Measurements from ENCODE around the gene PPP1R37. TPM values are rescaled to one million over a fixed set of nuclear protein-coding genes. Genes with fewer than 3 reads are reported as not detected.

PPP1R37 gene
- total RNA-seq, 1 experiment from 2014 or later: 106 TPM

- in situ Hi-C loops (cut with HindIII; ENCODE audit: low pct_unique_long_range_greater_than_20kb, low sequenced_read_pairs): no loop called here
- no peak for DNase-seq (ENCODE audit: low read depth)
These were observed 2.4 kb upstream of the PPP1R37 start for GRCh38 chr19:45090606-45091005.

- DNase-seq (ENCODE audit: low read depth): peak; percentile 99
- in situ Hi-C loops (cut with HindIII; ENCODE audit: low pct_unique_long_range_greater_than_20kb, low sequenced_read_pairs): no loop called here
These were observed 1.7 kb upstream of the PPP1R37 start for GRCh38 chr19:45091031-45091923.

- no peak for DNase-seq (ENCODE audit: low read depth)
- in situ Hi-C loops (cut with HindIII; ENCODE audit: low pct_unique_long_range_greater_than_20kb, low sequenced_read_pairs): no loop called here
These were observed 1.2 kb downstream of the PPP1R37 start for GRCh38 chr19:45094137-45094536.

- in situ Hi-C loops (cut with HindIII; ENCODE audit: low pct_unique_long_range_greater_than_20kb, low sequenced_read_pairs): no loop called here
- no peak for DNase-seq (ENCODE audit: low read depth)
These were observed 1.7 kb downstream of the PPP1R37 start for GRCh38 chr19:45094707-45095106.

GRCh38 chr19:45095496-45096413 lies 2.8 kb downstream of the PPP1R37 start:
- in situ Hi-C loops (cut with HindIII; ENCODE audit: low pct_unique_long_range_greater_than_20kb, low sequenced_read_pairs): no loop called here

GRCh38 chr19:45096700-45097099 lies 3.7 kb downstream of the PPP1R37 start:
- no peak for DNase-seq (ENCODE audit: low read depth)
- in situ Hi-C loops (cut with HindIII; ENCODE audit: low pct_unique_long_range_greater_than_20kb, low sequenced_read_pairs): no loop called here

More at GRCh38 chr19:45095496-45096413, 2.8 kb downstream of the PPP1R37 start:
- no peak for DNase-seq (ENCODE audit: low read depth)

- no peak for DNase-seq (ENCODE audit: low read depth)
- in situ Hi-C loops (cut with HindIII; ENCODE audit: low pct_unique_long_range_greater_than_20kb, low sequenced_read_pairs): no loop called here
These were observed 4.4 kb downstream of the PPP1R37 start for GRCh38 chr19:45097450-45097775.

DNA sequence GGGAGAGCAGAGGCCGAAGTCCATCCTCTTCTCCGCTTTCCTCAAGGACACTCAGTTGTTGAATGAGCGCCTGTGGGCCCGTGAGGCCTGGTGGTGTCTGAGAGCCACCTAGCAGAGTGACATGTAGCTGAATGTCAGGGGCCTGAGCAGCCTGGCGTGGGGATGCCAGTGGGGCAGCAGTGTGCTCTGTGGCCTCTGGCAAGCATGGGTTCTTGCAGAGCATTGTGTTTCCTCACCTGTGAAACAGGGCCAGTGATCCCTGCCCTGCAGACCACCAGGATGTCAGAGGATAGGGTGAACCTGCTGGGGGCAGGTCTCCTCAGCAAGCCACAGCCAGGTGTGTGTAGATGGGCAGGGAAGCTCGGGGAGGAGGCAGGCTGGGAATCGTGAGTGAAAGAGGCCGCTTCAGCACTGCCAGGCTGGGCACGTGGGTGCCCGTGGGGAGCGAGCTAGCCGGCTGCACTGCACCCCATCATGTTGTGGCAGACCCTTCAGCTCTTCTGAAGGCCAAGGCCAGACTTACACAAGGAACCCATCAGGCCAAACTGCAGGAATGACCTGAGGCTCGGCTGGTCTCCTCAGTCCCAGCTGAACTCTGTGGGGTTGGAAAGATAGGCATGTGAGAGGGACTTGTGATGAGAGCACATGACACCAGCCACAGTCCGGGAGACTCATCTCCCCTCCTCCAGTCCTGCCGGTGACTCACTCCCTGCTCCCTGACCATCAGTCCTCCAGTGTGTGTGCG lies 5.0 kb downstream of the PPP1R37 start:
- in situ Hi-C loops (cut with HindIII; ENCODE audit: low pct_unique_long_range_greater_than_20kb, low sequenced_read_pairs): no loop called here
- DNase-seq (ENCODE audit: low read depth): peak; percentile 97

GRCh38 chr19:45098521-45099466 lies 5.8 kb downstream of the PPP1R37 start:
- in situ Hi-C loops (cut with HindIII; ENCODE audit: low pct_unique_long_range_greater_than_20kb, low sequenced_read_pairs): no loop called here
- no peak for DNase-seq (ENCODE audit: low read depth)

- in situ Hi-C loops (cut with HindIII; ENCODE audit: low pct_unique_long_range_greater_than_20kb, low sequenced_read_pairs): no loop called here
- DNase-seq (ENCODE audit: low read depth): no peak
These were observed 6.7 kb downstream of the PPP1R37 start for GRCh38 chr19:45099467-45100191.

DNA sequence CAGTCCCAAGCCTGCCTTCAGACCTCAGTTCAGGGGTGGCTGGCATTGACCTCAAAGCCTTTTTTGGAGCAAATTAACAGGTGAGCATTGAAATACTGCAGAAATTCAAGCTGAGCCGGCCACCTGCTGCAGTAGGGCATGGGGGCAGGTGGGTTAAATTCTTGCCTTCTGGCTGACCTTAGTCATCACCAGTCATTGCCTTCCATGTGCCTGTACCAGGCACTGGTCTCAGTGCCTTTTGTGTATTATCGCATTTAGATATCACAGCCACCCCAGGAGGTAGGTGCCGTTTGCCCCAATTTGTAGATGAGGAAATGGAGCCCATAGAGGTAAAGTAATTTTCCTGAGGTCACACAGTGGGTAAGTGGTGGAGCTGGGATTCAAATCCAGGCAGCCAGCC lies 7.2 kb downstream of the PPP1R37 start:
- DNase-seq (ENCODE audit: low read depth): no peak
- in situ Hi-C loops (cut with HindIII; ENCODE audit: low pct_unique_long_range_greater_than_20kb, low sequenced_read_pairs): no loop called here

DNA sequence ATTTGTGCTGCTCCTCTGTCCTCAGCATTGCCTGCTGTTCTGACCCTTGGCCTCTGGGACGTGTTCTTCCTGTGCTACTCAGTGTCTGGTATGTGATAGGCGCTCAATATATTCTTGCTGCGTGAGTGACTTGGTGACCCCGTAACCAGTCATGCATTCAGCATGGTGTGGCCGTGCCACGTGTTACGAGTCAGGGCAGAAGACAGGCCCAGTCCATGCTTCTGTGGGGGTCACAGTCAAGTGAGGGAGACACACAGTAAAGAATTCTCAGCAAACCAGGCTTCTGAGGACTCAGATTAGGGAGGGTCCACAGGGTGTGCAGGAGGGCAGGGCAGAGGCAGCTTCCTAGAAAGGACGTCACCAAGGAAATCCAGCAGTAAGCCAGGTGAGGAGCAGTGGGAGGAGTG lies 7.9 kb downstream of the PPP1R37 start:
- DNase-seq (ENCODE audit: low read depth): peak; percentile 93
- in situ Hi-C loops (cut with HindIII; ENCODE audit: low pct_unique_long_range_greater_than_20kb, low sequenced_read_pairs): no loop called here

GRCh38 chr19:45101806-45102205 lies 8.8 kb downstream of the PPP1R37 start:
- in situ Hi-C loops (cut with HindIII; ENCODE audit: low pct_unique_long_range_greater_than_20kb, low sequenced_read_pairs): no loop called here

GRCh38 chr19:45102481-45102880 lies 9.5 kb downstream of the PPP1R37 start:
- DNase-seq (ENCODE audit: low read depth): no peak

More at GRCh38 chr19:45101806-45102205, 8.8 kb downstream of the PPP1R37 start:
- no peak for DNase-seq (ENCODE audit: low read depth)

GRCh38 chr19:45103156-45103507 lies 10.2 kb downstream of the PPP1R37 start:
- in situ Hi-C loops (cut with HindIII; ENCODE audit: low pct_unique_long_range_greater_than_20kb, low sequenced_read_pairs): no loop called here
- no peak for DNase-seq (ENCODE audit: low read depth)

More at GRCh38 chr19:45102481-45102880, 9.5 kb downstream of the PPP1R37 start:
- in situ Hi-C loops (cut with HindIII; ENCODE audit: low pct_unique_long_range_greater_than_20kb, low sequenced_read_pairs): no loop called here

GRCh38 chr19:45103508-45104319 lies 10.7 kb downstream of the PPP1R37 start:
- peak; percentile 72 for DNase-seq (ENCODE audit: low read depth)
- in situ Hi-C loops (cut with HindIII; ENCODE audit: low pct_unique_long_range_greater_than_20kb, low sequenced_read_pairs): no loop called here
